GM19239 (cell line): ENCODE results near the gene PDE4D.
"Not testable (repeated sequence)": the region's sequence is repeated elsewhere in the genome, so short reads cannot be mapped to it uniquely, and the experiment has no call there.

ENCODE experiments used
- DNase-seq: peaks from one replicate; pipeline ENCODE4 v3.0.0; 2011; ENCODE audit warnings: low spot score; ENCODE audit not compliant: insufficient read length
- FAIRE-seq: peaks from 2 replicates; lab custom pipeline; 2011; peaks lifted over from hg19 to GRCh38; lab: Jason Lieb, UNC

The PDE4D gene

DNA sequence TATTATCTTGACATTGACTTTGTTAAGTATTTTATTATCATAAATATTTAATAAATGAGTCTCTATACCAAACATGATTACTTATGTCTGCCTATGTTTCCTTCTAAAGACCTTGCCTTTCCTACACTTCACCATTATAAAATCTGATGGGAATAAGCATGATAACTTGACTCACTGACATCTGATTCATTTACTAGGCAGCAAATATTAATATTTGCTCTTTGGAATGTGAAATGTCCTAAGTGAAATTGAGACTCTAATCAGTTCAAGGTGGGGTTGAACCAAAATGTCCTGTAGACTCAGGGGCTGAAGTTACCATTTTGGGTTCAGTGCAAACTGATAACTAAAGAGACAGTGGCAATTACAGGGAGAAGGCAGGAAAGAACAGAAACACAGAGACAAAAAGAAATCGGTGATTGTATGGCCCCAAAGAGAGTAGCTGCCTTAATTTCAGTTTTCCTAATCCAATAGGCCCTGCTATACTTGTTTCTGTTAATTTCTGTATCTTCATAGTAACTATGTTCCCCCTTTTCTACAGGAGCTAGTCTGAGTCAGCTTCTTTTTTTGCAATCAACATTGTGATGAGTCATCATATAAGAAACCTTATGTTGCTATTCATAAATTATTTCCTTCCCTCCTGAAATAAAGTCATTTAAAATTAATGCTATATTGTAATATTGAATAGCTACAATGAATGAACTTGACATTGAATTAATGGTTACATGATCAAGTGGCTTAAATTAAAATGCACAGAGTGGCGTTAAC, 296.8 kb downstream of the PDE4D start:
- DNase-seq (no peak), FAIRE-seq (no peak)

DNA sequence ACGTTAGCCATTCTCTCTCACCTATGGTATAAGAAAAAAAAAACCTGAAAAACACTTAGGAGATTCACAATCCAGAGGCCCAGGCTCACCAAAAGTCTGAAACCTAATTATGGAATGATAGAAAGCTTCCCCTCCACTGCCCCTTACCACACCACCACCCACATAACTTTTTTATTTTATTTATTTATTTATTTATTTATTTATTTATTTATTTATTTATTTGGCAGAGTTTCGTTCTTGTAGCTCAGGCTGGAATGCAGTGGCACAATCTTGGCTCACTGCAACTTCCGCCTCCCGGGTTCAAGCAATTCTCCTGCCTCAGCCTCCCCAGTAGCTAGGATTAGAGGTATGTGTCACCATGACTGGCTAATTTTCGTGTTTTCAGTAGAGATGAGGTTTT, 299.4 kb downstream of the PDE4D start:
- DNase-seq, FAIRE-seq: not testable (repeated sequence)

DNA sequence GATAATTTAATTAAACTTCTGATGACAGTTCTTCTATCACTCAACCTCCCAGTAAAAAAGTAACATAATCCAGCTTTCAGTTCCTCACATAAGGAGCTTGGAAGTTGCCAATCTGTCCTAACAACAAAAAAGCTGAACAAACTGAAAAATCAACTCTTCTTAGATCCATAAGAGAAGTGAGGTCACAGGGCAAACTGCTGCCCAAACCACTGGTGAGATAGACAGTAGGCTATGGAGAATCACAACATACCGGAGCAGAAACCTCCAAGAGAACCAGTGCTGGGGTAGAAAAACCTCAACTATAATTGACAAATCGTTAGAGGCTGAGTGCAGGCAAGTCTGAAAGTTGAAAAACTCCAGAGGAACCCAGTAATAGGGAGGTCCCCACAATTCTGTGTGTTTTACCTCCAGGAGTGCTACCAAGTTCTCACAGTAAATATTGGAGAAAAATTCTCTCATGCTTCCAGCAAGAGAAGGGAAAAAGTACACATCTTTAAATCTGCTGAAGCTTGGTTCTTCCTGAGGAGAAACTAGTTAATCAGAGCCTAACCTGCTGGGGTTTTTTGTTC, 300.0 kb downstream of the PDE4D start:
- FAIRE-seq (no peak), DNase-seq (no peak)

DNA sequence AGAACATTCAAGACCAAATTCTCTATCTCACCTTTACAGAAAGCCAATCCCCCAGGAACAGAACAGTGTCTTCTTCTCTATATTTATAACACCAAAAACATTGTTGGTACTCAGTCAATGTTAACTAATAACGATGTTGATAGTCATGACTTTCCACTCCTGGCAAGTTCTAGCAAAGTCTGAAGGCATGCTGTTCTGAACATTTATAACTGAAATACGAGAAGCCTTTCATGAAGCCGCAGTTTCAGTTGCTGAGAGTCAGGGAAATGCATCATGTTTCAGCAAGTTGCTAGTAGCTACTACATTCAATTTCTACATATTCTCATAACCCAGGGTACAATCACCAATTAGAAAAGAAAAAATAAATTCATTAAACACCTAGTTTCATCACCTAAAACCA, 301.4 kb downstream of the PDE4D start:
- DNase-seq = no peak
- peak; percentile 77 for FAIRE-seq

- FAIRE-seq (no peak), DNase-seq (no peak)
Measured at GRCh38 chr5:59591162-59591561, 302.4 kb downstream of the PDE4D start.

DNA sequence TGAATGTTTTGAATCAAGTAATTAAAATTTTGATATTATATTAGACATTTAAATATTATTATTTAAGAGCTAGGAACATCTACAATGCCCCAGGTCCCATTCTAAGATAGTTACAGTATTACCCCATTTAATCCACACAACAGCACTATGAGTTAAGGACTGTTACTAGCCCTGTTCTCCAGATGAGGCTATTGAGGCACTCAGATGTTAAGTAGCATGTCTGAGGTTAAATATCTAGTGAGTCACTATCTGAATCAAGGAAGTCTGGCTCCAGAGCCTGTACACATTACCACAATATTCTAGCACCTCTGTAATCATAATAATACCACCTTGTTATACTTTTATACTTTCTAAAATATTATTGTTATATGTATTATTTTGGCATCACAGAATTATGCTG, 304.6 kb downstream of the PDE4D start:
- FAIRE-seq (no peak), DNase-seq (no peak)

GRCh38 chr5:59587489-59588337, 305.8 kb downstream of the PDE4D start:
- no peak for FAIRE-seq

GRCh38 chr5:59586841-59587240, 306.7 kb downstream of the PDE4D start:
- FAIRE-seq (no peak), DNase-seq (no peak)

More at GRCh38 chr5:59587489-59588337, 305.8 kb downstream of the PDE4D start:
- DNase-seq = no peak

GRCh38 chr5:59584858-59585846, 308.4 kb downstream of the PDE4D start:
- no peak for FAIRE-seq
- no peak for DNase-seq

DNA sequence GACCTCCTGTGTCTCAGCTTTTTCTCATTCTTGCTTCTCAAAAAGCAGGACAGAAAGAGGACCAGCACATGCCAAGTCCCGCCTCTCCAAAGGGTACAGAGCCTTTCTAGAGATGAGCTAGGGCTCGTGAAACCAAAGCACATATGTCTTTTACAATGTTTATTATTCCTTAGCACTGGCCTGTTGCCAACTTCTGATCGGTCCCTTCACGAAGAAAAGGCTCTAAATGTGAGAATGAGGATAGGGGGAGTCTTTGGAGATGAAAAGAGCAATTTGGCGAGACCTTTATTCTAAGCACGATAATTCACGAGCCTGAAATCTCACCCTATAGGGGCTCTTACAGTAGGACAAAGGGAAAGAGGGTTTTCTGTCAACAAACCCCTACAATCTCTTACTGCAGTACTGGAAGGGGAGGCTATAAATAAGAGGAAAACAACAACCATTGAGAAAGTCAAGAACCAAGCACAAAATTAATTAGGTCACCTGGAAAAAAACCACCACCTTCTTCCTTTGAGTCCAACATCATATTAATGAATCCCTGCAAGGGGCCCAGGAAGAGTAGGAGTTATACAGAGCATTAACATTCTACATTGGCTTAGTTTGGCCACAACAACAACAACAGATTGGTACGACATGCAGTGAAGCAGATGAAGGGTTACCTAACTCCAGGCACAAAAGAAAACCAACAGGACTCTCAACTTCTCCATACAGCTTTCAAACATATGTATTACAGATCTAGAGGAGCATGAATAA, 309.5 kb downstream of the PDE4D start:
- FAIRE-seq = no peak
- DNase-seq = no peak

- no peak for DNase-seq
- FAIRE-seq = no peak
Measured at GRCh38 chr5:59583151-59583809, 310.2 kb downstream of the PDE4D start.

GRCh38 chr5:59582746-59583145, 310.8 kb downstream of the PDE4D start:
- no peak for FAIRE-seq

DNA sequence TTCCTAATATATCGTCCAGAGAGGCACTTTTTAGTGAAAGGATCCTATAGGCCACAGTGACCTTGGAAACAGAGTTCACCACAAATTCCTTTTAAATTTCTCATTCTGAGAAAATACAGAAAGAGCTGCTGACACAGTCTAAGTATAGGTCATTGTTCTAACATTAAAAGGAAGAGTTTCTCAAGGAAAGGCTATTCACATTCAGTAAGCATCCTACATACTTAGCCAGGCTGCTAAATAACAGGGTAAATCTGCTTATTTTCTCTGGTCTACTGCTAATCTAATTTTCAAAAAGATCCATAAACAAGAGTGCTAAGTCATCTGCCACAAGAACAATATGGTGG, 313.7 kb downstream of the PDE4D start:
- no peak for DNase-seq
- FAIRE-seq = no peak

More at GRCh38 chr5:59582746-59583145, 310.8 kb downstream of the PDE4D start:
- no peak for DNase-seq

- no peak for FAIRE-seq
- DNase-seq = no peak
Measured at GRCh38 chr5:59579101-59579823, 314.3 kb downstream of the PDE4D start.

DNA sequence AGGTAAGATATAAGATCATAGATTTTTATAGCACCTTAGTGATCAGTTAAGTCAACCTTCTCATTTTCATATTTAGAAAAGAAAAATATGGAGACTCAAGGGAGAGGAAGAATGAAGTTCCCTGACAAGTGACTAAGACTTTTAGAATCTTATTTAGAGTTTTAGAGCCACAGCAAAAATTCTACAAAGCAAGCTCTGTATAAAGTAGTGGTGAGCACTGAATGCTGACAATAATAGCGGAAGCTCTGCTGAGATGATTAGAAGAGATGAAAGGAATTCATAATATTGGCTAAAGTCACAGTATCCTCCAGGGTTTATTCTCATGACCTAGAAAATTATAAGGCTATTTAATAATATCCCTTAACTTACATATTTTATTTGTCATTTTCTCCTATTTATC, 316.0 kb downstream of the PDE4D start:
- no peak for DNase-seq
- FAIRE-seq = no peak

DNA sequence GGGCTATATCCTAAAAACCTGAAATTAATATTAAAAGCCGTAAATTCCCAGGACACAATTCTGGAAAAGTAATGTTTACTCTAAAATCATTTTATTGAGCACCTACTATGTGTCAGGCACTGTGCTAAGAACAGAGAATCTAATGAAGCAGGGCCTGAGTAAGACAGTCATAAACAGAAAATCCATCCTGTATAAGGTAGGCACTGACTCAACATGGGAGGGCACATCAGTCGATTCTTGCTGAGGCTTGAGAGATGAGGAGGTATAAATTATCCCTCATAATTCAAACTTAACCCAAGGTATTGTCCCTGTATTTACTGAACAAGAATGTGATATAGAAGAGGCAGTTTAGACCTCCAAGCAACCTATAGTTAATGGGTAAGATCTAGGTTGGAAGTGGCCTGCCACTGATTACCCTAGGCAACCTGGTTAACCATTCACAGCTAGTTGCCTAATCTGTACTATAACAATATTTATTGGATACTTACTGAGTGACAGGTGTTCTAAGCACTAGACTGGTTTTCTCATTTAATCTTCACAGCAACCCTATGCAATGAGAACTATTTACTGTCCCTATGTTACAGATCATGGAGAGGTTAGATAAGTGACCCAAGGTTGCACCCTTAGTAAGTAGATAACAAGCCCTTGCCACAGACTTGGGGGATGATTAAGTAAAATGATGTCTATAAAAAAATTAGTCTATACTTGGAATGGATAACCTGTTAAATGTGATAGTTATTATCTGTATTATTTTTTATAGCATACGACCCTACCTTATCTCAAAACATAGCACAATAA, 317.7 kb downstream of the PDE4D start:
- DNase-seq = no peak
- FAIRE-seq = no peak

DNA sequence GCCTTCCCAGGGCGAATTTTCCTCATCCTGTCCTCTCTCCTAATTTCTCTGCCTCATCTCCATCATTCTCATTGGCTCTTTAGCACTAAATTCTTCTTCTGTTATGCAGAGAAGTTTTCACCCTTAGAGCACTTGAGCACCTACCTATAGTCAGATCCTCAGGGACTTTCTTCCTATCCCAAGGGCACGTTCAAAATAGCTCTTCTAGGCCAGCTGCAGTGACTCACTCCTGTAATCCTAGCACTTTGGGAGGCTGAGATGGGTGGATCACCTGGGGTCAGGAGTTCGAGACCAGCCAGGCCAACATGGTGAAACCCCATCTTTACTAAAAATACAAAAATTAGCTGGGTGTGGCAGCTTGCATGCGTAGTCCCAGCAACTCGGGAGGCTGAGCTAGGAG, 320.0 kb downstream of the PDE4D start:
- FAIRE-seq, DNase-seq: not testable (repeated sequence)
